AG09319 (cell line): ENCODE data around the gene INHBE.
"Not testable (repeated sequence)": the region's sequence is repeated elsewhere in the genome, so short reads cannot be mapped to it uniquely, and the experiment has no call there.

ENCODE experiments used
- DNase-seq: peaks from one replicate; pipeline ENCODE4 v3.0.0-alpha.2; 2010; ENCODE audit warnings: low read depth; ENCODE audit errors: extremely low read depth
- CTCF ChIP-seq: IDR thresholded peaks from 2 replicates; pipeline ENCODE4 v1.5.1; 2011; ENCODE audit warnings: low read depth, mild to moderate bottlenecking, inconsistent platforms, low read length, moderate library complexity

INHBE gene

GRCh38 chr12:57498132-57498502, 43.0 kb downstream of the INHBE start:
- no peak for DNase-seq
- TF ChIP-seq CTCF = no peak

- no peak for TF ChIP-seq CTCF
- no peak for DNase-seq
Observed at GRCh38 chr12:57498571-57498970, 43.5 kb downstream of the INHBE start.

DNA sequence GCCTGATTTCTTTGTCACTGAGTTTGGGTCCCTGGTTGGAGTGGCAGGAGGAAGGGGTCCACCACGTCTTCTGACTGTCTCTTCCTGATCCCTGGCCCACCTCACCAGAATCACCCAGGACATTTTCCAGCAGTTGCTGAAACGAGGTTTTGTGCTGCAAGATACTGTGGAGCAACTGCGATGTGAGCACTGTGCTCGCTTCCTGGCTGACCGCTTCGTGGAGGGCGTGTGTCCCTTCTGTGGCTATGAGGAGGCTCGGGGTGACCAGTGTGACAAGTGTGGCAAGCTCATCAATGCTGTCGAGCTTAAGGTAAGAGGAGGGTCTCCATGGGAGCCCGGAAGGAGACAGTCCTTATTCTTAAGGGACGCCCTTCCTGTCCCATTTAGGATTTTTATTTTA, 45.1 kb downstream of the INHBE start:
- DNase-seq = no peak
- no peak for TF ChIP-seq CTCF

DNA sequence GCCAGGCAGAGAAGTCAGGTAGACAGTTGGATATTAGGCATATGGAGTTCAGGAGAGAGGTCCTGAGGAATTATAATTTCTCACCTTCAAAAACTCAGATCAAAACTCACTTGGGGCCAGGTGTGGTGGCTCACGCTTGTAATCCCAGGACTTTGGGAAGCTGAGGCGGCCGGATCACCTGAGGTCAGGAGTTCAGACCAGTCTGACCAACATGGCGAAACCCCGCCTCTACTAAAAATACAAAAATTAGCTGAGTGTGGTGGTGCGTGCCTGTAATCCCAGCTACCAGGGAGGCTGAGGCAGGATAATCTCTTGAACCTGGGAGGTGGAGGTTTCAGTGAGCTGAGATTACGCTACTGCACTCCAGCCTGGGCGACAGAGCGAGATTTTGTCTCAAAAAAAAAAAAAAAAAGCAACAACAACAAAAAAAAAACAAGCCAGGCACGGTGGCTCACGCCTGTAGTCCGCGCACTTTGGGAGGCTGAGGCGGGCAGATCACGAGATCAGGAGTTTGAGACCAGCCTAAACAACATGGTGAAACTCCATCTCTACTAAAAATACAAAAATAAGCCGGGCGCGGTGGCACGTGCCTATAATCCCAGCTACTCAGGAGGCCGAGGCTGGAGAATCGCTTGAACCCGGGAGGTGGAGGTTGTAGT, 47.3 kb downstream of the INHBE start:
- not testable (repeated sequence) for DNase-seq

GRCh38 chr12:57506541-57506940, 51.4 kb downstream of the INHBE start:
- not testable (repeated sequence) for DNase-seq
